VCaP (cell line): ENCODE data around the gene REP15.

Source experiments
- H3K27ac ChIP-seq: fragments of 450-650 bp; 2 replicates; pipeline ENCODE4 v1.5.1; 2017
- CTCF ChIP-seq: fragments of 450-650 bp; conservative IDR thresholded peaks from 2 replicates; pipeline ENCODE4 v1.5.1; 2017; ENCODE audit warnings: mild to moderate bottlenecking, moderate library complexity

Gene REP15

GRCh38 chr12:27710592-27711316 is 14.5 kb downstream of the REP15 start, which contains the start of gene MRPS35:
TSS of gene MRPS35 (plus strand) at chr12:27710832. CDS start at chr12:27710844, 12 bp downstream.
- 0 out of 2 replicates have a peak, but pooled peaks have one; percentile 5 for TF ChIP-seq CTCF
- H3K27ac ChIP-seq: peak within 1 kb of the TSS; percentile 94

GRCh38 chr12:27711317-27711682 is 15.1 kb downstream of the REP15 start:
- H3K27ac ChIP-seq: peak overlapping the region; percentile 94
- TF ChIP-seq CTCF: no peak

- no peak for TF ChIP-seq CTCF
- H3K27ac ChIP-seq: peak overlapping the region; percentile 94
Measured at GRCh38 chr12:27711967-27712366, 15.7 kb downstream of the REP15 start.

GRCh38 chr12:27723212-27723611 is 27.0 kb downstream of the REP15 start:
- H3K27ac ChIP-seq: no peak overlapping the region
- TF ChIP-seq CTCF: no peak

- TF ChIP-seq CTCF: no peak
- H3K27ac ChIP-seq: no peak overlapping the region
Measured at GRCh38 chr12:27730097-27730588, 33.9 kb downstream of the REP15 start.

GRCh38 chr12:27732281-27732680 is 36.0 kb downstream of the REP15 start:
- peak; percentile 27; the same call in 1 of the 2 replicates for TF ChIP-seq CTCF
- H3K27ac ChIP-seq: no peak overlapping the region

- no peak overlapping the region for H3K27ac ChIP-seq
- peak; percentile 89 for TF ChIP-seq CTCF
Measured at GRCh38 chr12:27733052-27733656, 36.9 kb downstream of the REP15 start.
